PC-3 (cell line): ENCODE data around the gene AGXT. TPM values are rescaled to one million over a fixed set of nuclear protein-coding genes. Genes with fewer than 3 reads are reported as not detected.

ENCODE experiments used
- ATAC-seq: fragments of 200-7000 bp; cut with Tn5 transposase; 2 replicates; pipeline ENCODE4 v1.9.1; 2020; ENCODE audit warnings: mild to moderate bottlenecking, moderate library complexity
- BruUV-seq: library from RNA; stranded (reverse); fragments of 400-500 nt; replicated peaks from 2 replicates; lab custom pipeline; 2021; lab: Mats Ljungman, UMichigan
- CTCF ChIA-PET: fragments of 300-600 bp; sonication (Branson Sonifier 250); formaldehyde crosslinking; loops from one replicate; lab custom pipeline; 2022; ENCODE audit warnings: antibody characterized with exemption; lab: Charles Lee
- POLR2A ChIA-PET: fragments of 300-600 bp; sonication (Branson Sonifier 250); formaldehyde crosslinking; loops from one replicate; lab custom pipeline; 2022; ENCODE audit warnings: antibody characterized with exemption; ENCODE audit not compliant: unreplicated experiment; lab: Charles Lee
- DNase-seq: peaks from one replicate; pipeline ENCODE4 v3.0.0-alpha.2; 2015
- H2AFZ ChIP-seq: fragments of 300-600 bp; sonication (generic); 2 replicates; pipeline ENCODE4 v1.6.0; 2016; ENCODE audit warnings: antibody characterized with exemption, low read length
- H3F3A ChIP-seq: fragments of 300-600 bp; sonication (generic); one replicate; pipeline ENCODE4 v1.6.0; 2017; ENCODE audit warnings: antibody characterized with exemption, low read length, control low read depth, mild to moderate bottlenecking; ENCODE audit not compliant: unreplicated experiment
- H3K27ac ChIP-seq: fragments of 300-600 bp; sonication (generic); 2 replicates; pipeline ENCODE4 v1.5.1; 2016; ENCODE audit warnings: mild to moderate bottlenecking, low read length
- H3K27me3 ChIP-seq: fragments of 300-600 bp; sonication (generic); 2 replicates; pipeline ENCODE4 v1.6.1; 2016; ENCODE audit warnings: low read length, mixed read lengths
- H3K36me3 ChIP-seq: fragments of 300-600 bp; sonication (generic); 2 replicates; pipeline ENCODE4 v1.6.1; 2016; ENCODE audit warnings: low read depth, mixed run types, low read length, mixed read lengths
- H3K4me1 ChIP-seq: fragments of 300-600 bp; sonication (generic); 2 replicates; pipeline ENCODE4 v1.5.1; 2016; ENCODE audit warnings: low read length; ENCODE audit not compliant: insufficient read depth
- H3K4me2 ChIP-seq: fragments of 300-600 bp; sonication (generic); 2 replicates; pipeline ENCODE4 v1.6.0; 2016; ENCODE audit warnings: low read length
- H3K4me3 ChIP-seq: fragments of 300-600 bp; sonication (generic); 2 replicates; pipeline ENCODE4 v1.5.1; 2016; ENCODE audit warnings: mild to moderate bottlenecking, low read length, mixed read lengths
- H3K79me2 ChIP-seq: fragments of 300-600 bp; sonication (generic); 2 replicates; pipeline ENCODE4 v1.6.1; 2017; ENCODE audit warnings: low read length, mixed read lengths
- H3K9ac ChIP-seq: fragments of 300-600 bp; sonication (generic); 2 replicates; pipeline ENCODE4 v1.6.0; 2016; ENCODE audit warnings: mild to moderate bottlenecking, low read length
- H3K9me2 ChIP-seq: fragments of 300-600 bp; sonication (generic); replicated peaks from 2 replicates; pipeline ENCODE4 v1.6.1; 2016; ENCODE audit warnings: mixed run types, low read length, mixed read lengths
- H3K9me3 ChIP-seq: fragments of 300-600 bp; sonication (generic); 2 replicates; pipeline ENCODE4 v1.6.1; 2016; ENCODE audit warnings: low read length, mixed read lengths
- H4K20me1 ChIP-seq: fragments of 300-600 bp; sonication (generic); 2 replicates; pipeline ENCODE4 v1.6.1; 2016; ENCODE audit warnings: low read length, mixed read lengths
- EZH2 ChIP-seq: fragments of 300-600 bp; sonication (generic); IDR thresholded peaks from one replicate; pipeline ENCODE4 v1.6.1; 2017; ENCODE audit warnings: antibody characterized with exemption, mild to moderate bottlenecking, low read length; ENCODE audit not compliant: unreplicated experiment
- EZH2phosphoT487 ChIP-seq: fragments of 300-600 bp; sonication (generic); IDR thresholded peaks from 2 replicates; pipeline ENCODE4 v1.6.1; 2018; ENCODE audit warnings: mild to moderate bottlenecking, antibody characterized with exemption, low read length, borderline replicate concordance
- intact Hi-C: fragments of 100-400 bp; cut with micrococcal nuclease; formaldehyde crosslinking; loops from 2 replicates; pipeline ENCODE4 v1.9.0; 2023
- total RNA-seq: library from RNA; depleted of rRNA; stranded (reverse); fragments of >200 nt; gene quantifications from 2 replicates; pipeline ENCODE4 v1.2.3, GENCODE V29; 2014
- TF ChIP-seq, protein P1 (sequence below): fragments of 300-600 bp; sonication (generic); conservative IDR thresholded peaks from 2 replicates; pipeline ENCODE4 v1.5.1; 2017; ENCODE audit warnings: antibody characterized with exemption, low read depth, mild to moderate bottlenecking, low read length

AGXT gene
- total RNA-seq, 1 experiment from 2014 or later: not detected

DNA sequence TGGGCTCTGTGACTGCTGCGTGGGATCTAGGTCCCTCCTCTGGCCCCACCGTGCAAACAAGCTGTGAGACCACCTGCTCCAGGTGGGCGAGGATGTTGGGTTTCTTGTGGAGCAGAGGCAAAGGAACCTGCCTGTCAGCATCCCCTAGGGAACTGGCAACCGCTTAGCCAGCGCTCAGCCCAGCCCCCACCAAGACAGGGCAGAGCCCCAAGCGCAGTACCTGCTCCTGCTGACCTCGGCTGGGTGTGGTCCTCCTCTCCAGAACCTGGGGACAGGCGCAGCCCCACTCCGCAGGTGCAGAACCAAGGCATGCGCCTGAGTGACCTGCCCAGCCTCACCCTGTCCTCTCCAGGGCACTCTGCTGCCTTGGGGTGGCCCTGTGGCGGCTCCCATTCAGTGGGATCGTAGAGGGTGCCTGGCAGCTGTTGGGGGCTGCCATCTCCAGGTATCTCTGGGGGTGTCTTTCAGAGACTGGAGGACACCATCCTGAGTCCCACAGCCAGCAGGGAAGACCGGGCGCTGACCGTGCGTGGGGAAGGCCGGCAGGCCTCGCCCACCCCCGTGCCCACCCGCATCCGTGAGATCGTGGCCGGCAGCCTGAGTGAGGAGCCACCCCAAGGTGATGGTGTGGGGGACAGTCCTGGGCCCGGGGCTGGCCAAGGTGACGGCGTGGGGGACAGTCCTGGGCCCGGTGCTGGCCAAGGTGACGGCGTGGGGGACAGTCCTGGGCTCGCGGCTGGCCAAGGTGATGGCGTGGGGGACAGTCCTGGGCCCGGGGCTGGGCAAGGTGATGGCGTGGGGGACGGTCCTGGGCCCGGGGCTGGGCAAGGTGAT, 49.9 kb downstream of the AGXT start:
- no peak overlapping the region for H2AFZ ChIP-seq
- no peak overlapping the region for H3K27ac ChIP-seq
- no peaks in the 10 kb centered on the region for H3K27me3 ChIP-seq
- intact Hi-C loops: loop anchor here (10.0 kb wide), 2 partner anchors 76 to 306 kb away; partner anchors contain the start of gene SNED1
- H3K9me3 ChIP-seq: no peaks in the 10 kb centered on the region
- ATAC-seq: no peak
- H3K4me1 ChIP-seq: peaks cover 19% of the 10 kb centered on the region
- no peaks in the 10 kb centered on the region for H3K79me2 ChIP-seq
- TF ChIP-seq EZH2: no peak
- no peak for TF ChIP-seq EZH2phosphoT487
- TF ChIP-seq, protein P1, sequence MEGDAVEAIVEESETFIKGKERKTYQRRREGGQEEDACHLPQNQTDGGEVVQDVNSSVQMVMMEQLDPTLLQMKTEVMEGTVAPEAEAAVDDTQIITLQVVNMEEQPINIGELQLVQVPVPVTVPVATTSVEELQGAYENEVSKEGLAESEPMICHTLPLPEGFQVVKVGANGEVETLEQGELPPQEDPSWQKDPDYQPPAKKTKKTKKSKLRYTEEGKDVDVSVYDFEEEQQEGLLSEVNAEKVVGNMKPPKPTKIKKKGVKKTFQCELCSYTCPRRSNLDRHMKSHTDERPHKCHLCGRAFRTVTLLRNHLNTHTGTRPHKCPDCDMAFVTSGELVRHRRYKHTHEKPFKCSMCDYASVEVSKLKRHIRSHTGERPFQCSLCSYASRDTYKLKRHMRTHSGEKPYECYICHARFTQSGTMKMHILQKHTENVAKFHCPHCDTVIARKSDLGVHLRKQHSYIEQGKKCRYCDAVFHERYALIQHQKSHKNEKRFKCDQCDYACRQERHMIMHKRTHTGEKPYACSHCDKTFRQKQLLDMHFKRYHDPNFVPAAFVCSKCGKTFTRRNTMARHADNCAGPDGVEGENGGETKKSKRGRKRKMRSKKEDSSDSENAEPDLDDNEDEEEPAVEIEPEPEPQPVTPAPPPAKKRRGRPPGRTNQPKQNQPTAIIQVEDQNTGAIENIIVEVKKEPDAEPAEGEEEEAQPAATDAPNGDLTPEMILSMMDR: no peak
- CTCF ChIA-PET: no interaction called here
- no peak overlapping the region for H3K4me2 ChIP-seq
- no peaks in the 10 kb centered on the region for H4K20me1 ChIP-seq
- no TSS peak for BruUV-seq
- no peak overlapping the region for H3K4me3 ChIP-seq
- H3K9ac ChIP-seq: no peak overlapping the region
- H3K36me3 ChIP-seq: no peaks in the 10 kb centered on the region
- POLR2A ChIA-PET: no interaction called here
- no peaks in the 10 kb centered on the region for H3F3A ChIP-seq
- no peak for DNase-seq
- H3K9me2 ChIP-seq: no peaks in the 10 kb centered on the region

DNA sequence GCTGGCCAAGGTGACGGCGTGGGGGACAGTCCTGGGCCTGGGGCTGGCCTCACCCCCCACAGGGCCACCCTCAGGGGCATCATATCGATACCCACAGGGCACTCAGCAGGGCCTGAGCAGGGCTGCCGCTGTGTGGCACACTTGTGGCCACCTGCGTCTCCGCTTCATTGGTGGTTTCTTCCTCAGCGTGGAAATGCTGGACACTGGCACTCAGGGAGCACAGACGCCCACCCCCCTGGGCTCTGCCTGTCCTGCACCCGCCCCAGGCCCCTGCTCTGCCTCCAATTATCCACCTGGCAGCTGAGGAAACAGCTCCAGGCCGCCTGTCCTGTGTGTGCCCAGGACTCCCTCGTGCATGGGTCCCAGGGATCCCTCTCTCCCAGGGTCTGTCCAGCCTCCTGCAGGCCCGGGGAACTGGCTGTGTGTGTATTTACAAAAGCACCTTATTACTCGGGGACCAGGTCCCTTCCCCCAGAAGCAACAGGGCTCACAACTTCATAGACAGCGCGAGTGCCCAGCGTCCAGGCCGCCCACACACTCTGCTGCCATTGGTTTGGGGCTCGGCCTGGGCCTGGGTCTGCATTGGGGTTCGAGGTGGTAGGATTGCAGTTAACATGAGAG, 50.6 kb downstream of the AGXT start:
- Histone ChIP-seq H3K9me2 (no peaks in the 10 kb centered on the region), H3K9ac (no peak overlapping the region), H3K27me3 (no peaks in the 10 kb centered on the region), H2AFZ (no peak overlapping the region), H3K79me2 (no peaks in the 10 kb centered on the region), H3K27ac (no peak overlapping the region), H3K4me1 (peaks cover 12% of the 10 kb centered on the region), H3K4me2 (no peak overlapping the region), H3F3A (no peaks in the 10 kb centered on the region), H3K4me3 (no peak overlapping the region), H3K36me3 (no peaks in the 10 kb centered on the region), H3K9me3 (no peaks in the 10 kb centered on the region), H4K20me1 (no peaks in the 10 kb centered on the region)
- CTCF ChIA-PET: no interaction called here
- intact Hi-C loops: loop anchor here (10.0 kb wide), 2 partner anchors 76 to 306 kb away; partner anchors contain the start of gene SNED1
- no TSS peak for BruUV-seq
- ATAC-seq (no peak), DNase-seq (no peak)
- POLR2A ChIA-PET: no interaction called here
- TF ChIP-seq EZH2 (no peak), EZH2phosphoT487 (no peak)
- TF ChIP-seq, protein P1: no peak
